HG03442 (cell line): ENCODE data around the gene OSBPL1A.

Experiments
- ATAC-seq: cut with Tn5 transposase; IDR thresholded peaks from one replicate; pipeline ENCODE4 v1.9.1; 2021; ENCODE audit warnings: mild to moderate bottlenecking, moderate library complexity; ENCODE audit not compliant: unreplicated experiment

The OSBPL1A gene

GRCh38 chr18:24230766-24231165 lies 166.9 kb downstream of the OSBPL1A start:
- no peak for ATAC-seq

- ATAC-seq = no peak
Observed at GRCh38 chr18:24228667-24229041, 169.0 kb downstream of the OSBPL1A start.

- ATAC-seq = no peak
Observed at GRCh38 chr18:24227977-24228666, 169.5 kb downstream of the OSBPL1A start.

GRCh38 chr18:24220318-24220688 lies 177.3 kb downstream of the OSBPL1A start:
- ATAC-seq = no peak

GRCh38 chr18:24219561-24220317 lies 177.9 kb downstream of the OSBPL1A start:
- ATAC-seq = no peak

- no peak for ATAC-seq
Observed at GRCh38 chr18:24214913-24215312, 182.7 kb downstream of the OSBPL1A start.

- ATAC-seq = no peak
Observed at GRCh38 chr18:24214144-24214543, 183.5 kb downstream of the OSBPL1A start.

- no peak for ATAC-seq
Observed at GRCh38 chr18:24212939-24213338, 184.7 kb downstream of the OSBPL1A start.

- ATAC-seq = no peak
Observed at GRCh38 chr18:24209558-24209957, 188.1 kb downstream of the OSBPL1A start.

- no peak for ATAC-seq
Observed at GRCh38 chr18:24208270-24209035, 189.2 kb downstream of the OSBPL1A start.

GRCh38 chr18:24204904-24205303 lies 192.7 kb downstream of the OSBPL1A start:
- ATAC-seq = no peak

GRCh38 chr18:24201699-24202687 lies 195.6 kb downstream of the OSBPL1A start:
- no peak for ATAC-seq

GRCh38 chr18:24200494-24201290 lies 196.9 kb downstream of the OSBPL1A start:
- no peak for ATAC-seq

- ATAC-seq = no peak
Observed at GRCh38 chr18:24199372-24199962, 198.2 kb downstream of the OSBPL1A start.

GRCh38 chr18:24198461-24198860 lies 199.2 kb downstream of the OSBPL1A start:
- no peak for ATAC-seq

- no peak for ATAC-seq
Observed at GRCh38 chr18:24197412-24197811, 200.2 kb downstream of the OSBPL1A start.

GRCh38 chr18:24196764-24197163 lies 200.9 kb downstream of the OSBPL1A start:
- no peak for ATAC-seq

GRCh38 chr18:24195296-24196053 lies 202.1 kb downstream of the OSBPL1A start:
- ATAC-seq = no peak

GRCh38 chr18:24190590-24190989 lies 207.0 kb downstream of the OSBPL1A start:
- ATAC-seq = no peak
